SK-N-SH (cell line): ENCODE measurements around the gene NAPEPLD. TPM values are rescaled to one million over a fixed set of nuclear protein-coding genes. Genes with fewer than 3 reads are reported as not detected.

Experiments
- CTCF ChIA-PET: fragments of 300-600, 350-600 bp; formaldehyde crosslinking; extraction: SDS; loops from one replicate; lab custom pipeline; 2021; lab: Yijun Ruan, JAX
- POLR2A ChIA-PET: fragments of 350-600 bp; sonication (Branson Sonifier 250); formaldehyde crosslinking; extraction: SDS; loops from one replicate; lab custom pipeline; 2020; ENCODE audit warnings: antibody characterized with exemption, inconsistent platforms; lab: Yijun Ruan, JAX
- DNase-seq: peaks from one replicate; pipeline ENCODE4 v3.0.0; 2012
- H2AFZ ChIP-seq: fragments of 200-600 bp; sonication (generic); 2 replicates; pipeline ENCODE4 v1.8.1; 2016; ENCODE audit warnings: antibody characterized with exemption, mild to moderate bottlenecking, low read depth
- H3F3A ChIP-seq: fragments of 200-600 bp; sonication (generic); replicated peaks from 2 replicates; pipeline ENCODE3; 2016; ENCODE audit warnings: antibody characterized with exemption, mild to moderate bottlenecking; ENCODE audit not compliant: insufficient read depth
- H3K27ac ChIP-seq, 2 experiments: fragments of 200-500 bp in 1 of 2; fragments of 200-600 bp in 1 of 2; sonication (Bioruptor generic) in 1 of 2; sonication (generic), shearing (Covaris generic) in 1 of 2; 2 replicates each; pipeline versions ENCODE4 v1.5.1 to v1.6.1; 2014 to 2016; ENCODE audit warnings: low read depth in 2 of 2, inconsistent platforms in 1 of 2, low read length in 1 of 2, mild to moderate bottlenecking in 1 of 2, mixed read lengths in 1 of 2
- H3K27me3 ChIP-seq: fragments of 200-600 bp; sonication (generic), shearing (Covaris generic); 2 replicates; pipeline ENCODE4 v1.6.1; 2016; ENCODE audit warnings: mixed run types; ENCODE audit not compliant: insufficient read depth
- H3K36me3 ChIP-seq, 2 experiments: fragments of 200-500 bp in 1 of 2; fragments of 200-600 bp in 1 of 2; sonication (Bioruptor generic) in 1 of 2; sonication (generic) in 1 of 2; replicated peaks in 1 of 2; 2 replicates each; pipeline versions ENCODE3 to v1.5.1; 2014 to 2016; ENCODE audit warnings: low read length in 1 of 2, mild to moderate bottlenecking in 1 of 2; ENCODE audit not compliant: insufficient read depth in 2 of 2, control insufficient read depth in 1 of 2
- H3K4me1 ChIP-seq, 2 experiments: fragments of 200-500 bp in 1 of 2; fragments of 200-600 bp in 1 of 2; sonication (Bioruptor generic) in 1 of 2; sonication (generic), shearing (Covaris generic) in 1 of 2; 2 replicates each; pipeline versions ENCODE4 v1.5.1 to v1.6.1; 2014 to 2016; ENCODE audit warnings: low read depth in 1 of 2, low read length in 1 of 2, mixed run types in 1 of 2; ENCODE audit not compliant: insufficient read depth in 2 of 2, control insufficient read depth in 1 of 2
- H3K4me2 ChIP-seq: fragments of 200-600 bp; sonication (generic), shearing (Covaris generic); 2 replicates; pipeline ENCODE4 v1.6.1; 2017; ENCODE audit warnings: mixed run types
- H3K4me3 ChIP-seq, 2 experiments: fragments of 200-500 bp in 1 of 2; fragments of 200-600 bp in 1 of 2; sonication (Bioruptor generic) in 1 of 2; sonication (generic), shearing (Covaris generic) in 1 of 2; 2 replicates each; pipeline versions ENCODE4 v1.5.1 to v1.8.1; 2014 to 2016; ENCODE audit warnings: low read depth in 2 of 2, inconsistent platforms in 1 of 2, low read length in 1 of 2, mild to moderate bottlenecking in 1 of 2, mixed read lengths in 1 of 2, moderate library complexity in 1 of 2
- H3K79me2 ChIP-seq: fragments of 200-600 bp; sonication (generic); 2 replicates; pipeline ENCODE4 v1.8.1; 2017; ENCODE audit warnings: mild to moderate bottlenecking; ENCODE audit not compliant: insufficient read depth
- H3K9ac ChIP-seq: fragments of 200-600 bp; sonication (generic); 2 replicates; pipeline ENCODE4 v1.6.1; 2017; ENCODE audit warnings: mixed run types
- H3K9me2 ChIP-seq: fragments of 200-600 bp; sonication (generic); 2 replicates; pipeline ENCODE4 v1.6.1; 2017; ENCODE audit warnings: mixed run types
- H3K9me3 ChIP-seq: fragments of 200-600 bp; sonication (generic); 2 replicates; pipeline ENCODE4 v1.6.1; 2017; ENCODE audit warnings: mixed run types, mild to moderate bottlenecking, moderate library complexity
- H4K20me1 ChIP-seq: fragments of 200-600 bp; sonication (generic); 2 replicates; pipeline ENCODE4 v1.6.1; 2017; ENCODE audit warnings: mild to moderate bottlenecking, mixed run types; ENCODE audit not compliant: insufficient read depth
- ELF1 ChIP-seq: IDR thresholded peaks from 2 replicates; pipeline ENCODE4 v1.4.0; 2012
- EZH2phosphoT487 ChIP-seq: fragments of 200-600 bp; sonication (generic); IDR thresholded peaks from 2 replicates; pipeline ENCODE4 v1.6.1; 2017; ENCODE audit warnings: low read depth, mixed run types, mild to moderate bottlenecking, antibody characterized with exemption, moderate library complexity, borderline replicate concordance
- MEF2A ChIP-seq: IDR thresholded peaks from 2 replicates; pipeline ENCODE4 v1.4.0; 2012; ENCODE audit warnings: low read depth, borderline replicate concordance
- NFIC ChIP-seq: IDR thresholded peaks from 2 replicates; pipeline ENCODE4 v1.4.0; 2012; ENCODE audit warnings: borderline replicate concordance
- RAD21 ChIP-seq: IDR thresholded peaks from 2 replicates; pipeline ENCODE4 v1.6.1; 2012; ENCODE audit warnings: mild to moderate bottlenecking, low read length
- SMC3 ChIP-seq: IDR thresholded peaks from 2 replicates; pipeline ENCODE4 v1.6.1; 2012; ENCODE audit warnings: low read depth, low read length, improper control_type of control experiment
- TAF1 ChIP-seq: IDR thresholded peaks from 2 replicates; pipeline ENCODE4 v1.6.1; 2012; ENCODE audit warnings: low read depth, mild to moderate bottlenecking, low read length, moderate library complexity, borderline replicate concordance
- WGBS: methylation state at CpG from one replicate; pipeline ENCODE4 v1.1.6; 2017; ENCODE audit warnings: low lambda C conversion rate; 5-methylcytosine and 5-hydroxymethylcytosine counted together
- polyA plus RNA-seq, 3 experiments: library from polyadenylated mRNA; depleted of rRNA; stranded (reverse); fragments of >200 nt; gene quantifications; 2 replicates each; pipeline ENCODE4 v1.2.3, GENCODE V29; 2012
- TF ChIP-seq, protein P1 (sequence below): fragments of 200-600 bp; sonication (generic); IDR thresholded peaks from 2 replicates; pipeline ENCODE4 v1.6.1; 2017; ENCODE audit warnings: antibody characterized with exemption, mild to moderate bottlenecking, moderate library complexity
- TF ChIP-seq, protein P2 (sequence below): IDR thresholded peaks from 2 replicates; pipeline ENCODE4 v1.4.0; 2012; ENCODE audit warnings: low read depth, borderline replicate concordance

NAPEPLD gene
- polyA plus RNA-seq, 1 of the 3 experiments (the other 2 are of a cell fraction), result 4.6 TPM

DNA sequence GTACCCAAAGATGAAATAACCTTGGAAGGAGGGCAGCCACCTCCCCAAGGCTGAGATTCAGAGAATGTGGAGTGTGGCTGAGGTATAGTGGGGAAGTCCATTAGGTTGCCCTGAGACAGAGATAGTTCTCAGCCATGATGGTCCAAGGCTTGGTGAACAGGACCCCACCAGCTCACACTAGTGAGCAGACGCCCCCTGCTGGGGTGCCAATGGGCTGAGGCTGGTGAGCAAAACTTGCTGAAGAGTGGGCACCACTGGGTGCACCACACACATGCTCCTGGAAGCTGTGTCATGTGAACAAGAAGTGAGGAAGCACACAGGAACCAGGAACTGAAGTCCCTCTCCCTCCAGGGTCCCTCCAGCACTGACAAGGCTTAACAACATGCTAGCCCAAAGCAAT lies 83.2 kb downstream of the NAPEPLD start:
- 29% methylated on average over 1 of the region's 1 CpG for WGBS
- Histone ChIP-seq H3K36me3 (no peaks in the 10 kb centered on the region), H3K9me3 (no peaks in the 10 kb centered on the region), H3K4me2 (no peak overlapping the region), H2AFZ (no peak overlapping the region), H3K79me2 (no peaks in the 10 kb centered on the region), H3K9ac (no peak overlapping the region), H4K20me1 (no peaks in the 10 kb centered on the region), H3K27me3 (no peaks in the 10 kb centered on the region), H3K27ac (no peak overlapping the region), H3K9me2 (no peaks in the 10 kb centered on the region), H3K4me1 (no peaks in the 10 kb centered on the region; a peak in 1 of 4 replicates), H3K4me3 (no peak overlapping the region), H3F3A (peaks cover 8% of the 10 kb centered on the region)
- ChIA-PET POLR2A (no interaction called here), CTCF (interaction anchor here (0.9 to 1.1 kb wide), 3 partner anchors 9 to 25 kb away, joined by 3 to 10 read pairs (median 3); partner anchors contain the start of genes ARMC10 and FBXL13)
- TF ChIP-seq NFIC (no peak), ELF1 (no peak), SMC3 (peak; percentile 72), RAD21 (peak; percentile 70), TAF1 (no peak)
- TF ChIP-seq, protein P1, sequence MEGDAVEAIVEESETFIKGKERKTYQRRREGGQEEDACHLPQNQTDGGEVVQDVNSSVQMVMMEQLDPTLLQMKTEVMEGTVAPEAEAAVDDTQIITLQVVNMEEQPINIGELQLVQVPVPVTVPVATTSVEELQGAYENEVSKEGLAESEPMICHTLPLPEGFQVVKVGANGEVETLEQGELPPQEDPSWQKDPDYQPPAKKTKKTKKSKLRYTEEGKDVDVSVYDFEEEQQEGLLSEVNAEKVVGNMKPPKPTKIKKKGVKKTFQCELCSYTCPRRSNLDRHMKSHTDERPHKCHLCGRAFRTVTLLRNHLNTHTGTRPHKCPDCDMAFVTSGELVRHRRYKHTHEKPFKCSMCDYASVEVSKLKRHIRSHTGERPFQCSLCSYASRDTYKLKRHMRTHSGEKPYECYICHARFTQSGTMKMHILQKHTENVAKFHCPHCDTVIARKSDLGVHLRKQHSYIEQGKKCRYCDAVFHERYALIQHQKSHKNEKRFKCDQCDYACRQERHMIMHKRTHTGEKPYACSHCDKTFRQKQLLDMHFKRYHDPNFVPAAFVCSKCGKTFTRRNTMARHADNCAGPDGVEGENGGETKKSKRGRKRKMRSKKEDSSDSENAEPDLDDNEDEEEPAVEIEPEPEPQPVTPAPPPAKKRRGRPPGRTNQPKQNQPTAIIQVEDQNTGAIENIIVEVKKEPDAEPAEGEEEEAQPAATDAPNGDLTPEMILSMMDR, result peak; percentile 60
- peak; percentile 65 for DNase-seq

DNA sequence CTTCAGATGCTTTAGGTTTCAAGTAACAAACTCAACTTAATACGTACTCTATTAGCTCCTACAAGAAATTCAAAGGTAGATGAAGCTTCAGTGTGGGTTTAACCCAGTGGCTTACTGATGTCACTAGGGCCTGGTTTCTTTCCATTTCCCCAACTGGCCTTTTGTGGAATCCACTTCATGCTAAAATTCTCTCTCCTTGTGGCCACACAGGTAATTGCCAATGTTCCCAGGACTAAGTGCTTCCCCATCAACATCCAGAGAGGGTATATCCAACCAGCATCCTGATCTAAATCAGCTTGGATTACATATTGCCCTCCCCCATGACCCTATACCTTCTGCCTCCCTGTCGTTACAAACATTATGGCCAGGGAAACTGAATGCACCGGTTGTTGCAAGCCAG lies 85.0 kb downstream of the NAPEPLD start:
- CTCF ChIA-PET, result no interaction called here
- Histone ChIP-seq H3K4me1 (no peaks in the 10 kb centered on the region; a peak in 1 of 4 replicates), H3K9me3 (no peaks in the 10 kb centered on the region), H3K79me2 (no peaks in the 10 kb centered on the region), H3K4me3 (no peak overlapping the region), H3K9ac (no peak overlapping the region), H3F3A (peaks cover 8% of the 10 kb centered on the region), H3K27ac (no peak overlapping the region), H2AFZ (no peak overlapping the region), H3K4me2 (no peak overlapping the region), H3K36me3 (no peaks in the 10 kb centered on the region), H3K9me2 (no peaks in the 10 kb centered on the region), H4K20me1 (no peaks in the 10 kb centered on the region), H3K27me3 (no peaks in the 10 kb centered on the region)
- no peak for DNase-seq
- WGBS, result 93% methylated on average over 3 of the region's 3 CpGs
- TF ChIP-seq, protein P2, sequence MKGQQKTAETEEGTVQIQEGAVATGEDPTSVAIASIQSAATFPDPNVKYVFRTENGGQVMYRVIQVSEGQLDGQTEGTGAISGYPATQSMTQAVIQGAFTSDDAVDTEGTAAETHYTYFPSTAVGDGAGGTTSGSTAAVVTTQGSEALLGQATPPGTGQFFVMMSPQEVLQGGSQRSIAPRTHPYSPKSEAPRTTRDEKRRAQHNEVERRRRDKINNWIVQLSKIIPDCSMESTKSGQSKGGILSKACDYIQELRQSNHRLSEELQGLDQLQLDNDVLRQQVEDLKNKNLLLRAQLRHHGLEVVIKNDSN, result no peak
- TF ChIP-seq, protein P1, result peak; percentile 11; the same call in 1 of the 2 replicates
- TF ChIP-seq EZH2phosphoT487, result no peak
- no peak for TF ChIP-seq MEF2A
- POLR2A ChIA-PET, result no interaction called here
